Neural cell (in vitro differentiated cells): ENCODE data around the gene OR2H2.

Experiments
- EP300 ChIP-seq: fragments of 450-650 bp; conservative IDR thresholded peaks from 2 replicates; pipeline ENCODE4 v1.6.1; 2014; ENCODE audit warnings: antibody characterized with exemption, mild to moderate bottlenecking, moderate library complexity; ENCODE audit not compliant: poor library complexity, severe bottlenecking
- EZH2 ChIP-seq: fragments of 200-600, 300-800 bp; shearing (Covaris generic), sonication (generic); IDR thresholded peaks from 2 replicates; pipeline ENCODE4 v1.6.1; 2014; ENCODE audit warnings: antibody characterized with exemption, low read length, borderline replicate concordance, mild to moderate bottlenecking; ENCODE audit not compliant: insufficient read depth, poor library complexity, severe bottlenecking
- POLR2AphosphoS5 ChIP-seq: IDR thresholded peaks from 2 replicates; pipeline ENCODE4 v1.6.1; 2012
- RAD21 ChIP-seq: fragments of 450-650 bp; conservative IDR thresholded peaks from 2 replicates; pipeline ENCODE4 v1.6.1; 2014; ENCODE audit warnings: antibody characterized with exemption, mild to moderate bottlenecking, moderate library complexity
- SMC3 ChIP-seq: fragments of 450-650 bp; conservative IDR thresholded peaks from 2 replicates; pipeline ENCODE4 v1.6.1; 2014; ENCODE audit warnings: antibody characterized with exemption, mild to moderate bottlenecking, moderate library complexity; ENCODE audit not compliant: poor library complexity
- TAF1 ChIP-seq: IDR thresholded peaks from 2 replicates; pipeline ENCODE4 v1.6.1; 2012; ENCODE audit warnings: low read depth
- TF ChIP-seq, protein P1 (sequence below): fragments of 450-650 bp; IDR thresholded peaks from 2 replicates; pipeline ENCODE4 v1.5.1; 2014; ENCODE audit warnings: antibody characterized with exemption, mild to moderate bottlenecking, moderate library complexity; ENCODE audit not compliant: poor library complexity, severe bottlenecking
- TF ChIP-seq, protein P2 (sequence below): IDR thresholded peaks from 2 replicates; pipeline ENCODE4 v1.6.1; 2012; ENCODE audit warnings: borderline replicate concordance

DNA sequence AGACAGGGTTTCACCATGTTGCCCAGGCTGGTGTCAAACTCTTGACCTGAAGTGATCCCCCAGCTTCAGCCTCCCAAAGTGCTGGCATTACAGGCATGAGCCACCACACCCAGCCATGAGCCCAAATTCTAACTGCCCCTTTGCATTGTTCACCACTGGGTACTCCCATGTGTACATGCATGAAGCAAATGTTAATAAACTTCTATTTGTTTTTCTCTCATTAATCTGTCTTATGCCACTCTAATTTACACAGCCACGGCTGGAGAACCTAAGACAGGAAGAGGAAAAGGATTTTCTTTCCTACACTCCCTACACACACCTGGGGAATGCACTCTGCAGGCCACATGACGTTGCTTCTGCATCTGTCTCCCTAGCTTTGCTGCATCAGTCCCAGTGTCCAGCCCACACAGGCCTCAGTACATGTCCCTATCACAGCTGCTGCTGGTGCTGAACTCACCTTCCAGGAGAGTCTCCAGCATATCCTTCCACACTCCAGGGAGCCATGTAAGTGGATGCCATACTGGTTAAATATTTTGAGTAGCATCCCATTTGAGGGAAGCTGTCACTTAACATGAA is 13.3 kb downstream of the OR2H2 start:
- no peak for TF ChIP-seq RAD21
- TF ChIP-seq, protein P1, sequence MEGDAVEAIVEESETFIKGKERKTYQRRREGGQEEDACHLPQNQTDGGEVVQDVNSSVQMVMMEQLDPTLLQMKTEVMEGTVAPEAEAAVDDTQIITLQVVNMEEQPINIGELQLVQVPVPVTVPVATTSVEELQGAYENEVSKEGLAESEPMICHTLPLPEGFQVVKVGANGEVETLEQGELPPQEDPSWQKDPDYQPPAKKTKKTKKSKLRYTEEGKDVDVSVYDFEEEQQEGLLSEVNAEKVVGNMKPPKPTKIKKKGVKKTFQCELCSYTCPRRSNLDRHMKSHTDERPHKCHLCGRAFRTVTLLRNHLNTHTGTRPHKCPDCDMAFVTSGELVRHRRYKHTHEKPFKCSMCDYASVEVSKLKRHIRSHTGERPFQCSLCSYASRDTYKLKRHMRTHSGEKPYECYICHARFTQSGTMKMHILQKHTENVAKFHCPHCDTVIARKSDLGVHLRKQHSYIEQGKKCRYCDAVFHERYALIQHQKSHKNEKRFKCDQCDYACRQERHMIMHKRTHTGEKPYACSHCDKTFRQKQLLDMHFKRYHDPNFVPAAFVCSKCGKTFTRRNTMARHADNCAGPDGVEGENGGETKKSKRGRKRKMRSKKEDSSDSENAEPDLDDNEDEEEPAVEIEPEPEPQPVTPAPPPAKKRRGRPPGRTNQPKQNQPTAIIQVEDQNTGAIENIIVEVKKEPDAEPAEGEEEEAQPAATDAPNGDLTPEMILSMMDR = no peak
- no peak for TF ChIP-seq TAF1
- TF ChIP-seq, protein P2, sequence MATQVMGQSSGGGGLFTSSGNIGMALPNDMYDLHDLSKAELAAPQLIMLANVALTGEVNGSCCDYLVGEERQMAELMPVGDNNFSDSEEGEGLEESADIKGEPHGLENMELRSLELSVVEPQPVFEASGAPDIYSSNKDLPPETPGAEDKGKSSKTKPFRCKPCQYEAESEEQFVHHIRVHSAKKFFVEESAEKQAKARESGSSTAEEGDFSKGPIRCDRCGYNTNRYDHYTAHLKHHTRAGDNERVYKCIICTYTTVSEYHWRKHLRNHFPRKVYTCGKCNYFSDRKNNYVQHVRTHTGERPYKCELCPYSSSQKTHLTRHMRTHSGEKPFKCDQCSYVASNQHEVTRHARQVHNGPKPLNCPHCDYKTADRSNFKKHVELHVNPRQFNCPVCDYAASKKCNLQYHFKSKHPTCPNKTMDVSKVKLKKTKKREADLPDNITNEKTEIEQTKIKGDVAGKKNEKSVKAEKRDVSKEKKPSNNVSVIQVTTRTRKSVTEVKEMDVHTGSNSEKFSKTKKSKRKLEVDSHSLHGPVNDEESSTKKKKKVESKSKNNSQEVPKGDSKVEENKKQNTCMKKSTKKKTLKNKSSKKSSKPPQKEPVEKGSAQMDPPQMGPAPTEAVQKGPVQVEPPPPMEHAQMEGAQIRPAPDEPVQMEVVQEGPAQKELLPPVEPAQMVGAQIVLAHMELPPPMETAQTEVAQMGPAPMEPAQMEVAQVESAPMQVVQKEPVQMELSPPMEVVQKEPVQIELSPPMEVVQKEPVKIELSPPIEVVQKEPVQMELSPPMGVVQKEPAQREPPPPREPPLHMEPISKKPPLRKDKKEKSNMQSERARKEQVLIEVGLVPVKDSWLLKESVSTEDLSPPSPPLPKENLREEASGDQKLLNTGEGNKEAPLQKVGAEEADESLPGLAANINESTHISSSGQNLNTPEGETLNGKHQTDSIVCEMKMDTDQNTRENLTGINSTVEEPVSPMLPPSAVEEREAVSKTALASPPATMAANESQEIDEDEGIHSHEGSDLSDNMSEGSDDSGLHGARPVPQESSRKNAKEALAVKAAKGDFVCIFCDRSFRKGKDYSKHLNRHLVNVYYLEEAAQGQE = no peak
- no peak for TF ChIP-seq EZH2
- no peak for TF ChIP-seq POLR2AphosphoS5
- no peak for TF ChIP-seq EP300
- TF ChIP-seq SMC3 = no peak
